IPS-18a (cell line): Measurements from ENCODE around the gene MYO6.

Source experiments
- H3K27ac ChIP-seq: one replicate; pipeline ENCODE4 v1.5.1; 2013; ENCODE audit warnings: low read length
- H3K27me3 ChIP-seq: one replicate; pipeline ENCODE4 v1.6.1; 2013; ENCODE audit warnings: mild to moderate bottlenecking, low read length; ENCODE audit not compliant: control insufficient read depth, insufficient read depth
- H3K36me3 ChIP-seq: one replicate; pipeline ENCODE4 v1.6.1; 2013; ENCODE audit warnings: low read depth, low read length; ENCODE audit not compliant: control insufficient read depth
- H3K4me1 ChIP-seq: one replicate; pipeline ENCODE4 v1.6.1; 2013; ENCODE audit warnings: low read depth, low read length; ENCODE audit not compliant: control insufficient read depth
- H3K4me3 ChIP-seq: one replicate; pipeline ENCODE4 v1.5.1; 2013; ENCODE audit warnings: low read length
- H3K9ac ChIP-seq: one replicate; pipeline ENCODE4 v1.6.1; 2013; ENCODE audit warnings: mild to moderate bottlenecking, low read length, moderate library complexity
- H3K9me3 ChIP-seq: one replicate; pipeline ENCODE4 v1.6.1; 2013; ENCODE audit warnings: low read depth, low read length; ENCODE audit not compliant: control insufficient read depth

MYO6 gene

GRCh38 chr6:75933387-75933975, 184.4 kb downstream of the MYO6 start:
- no peak overlapping the region for H3K27ac ChIP-seq
- H3K4me1 ChIP-seq, result no peaks in the 10 kb centered on the region

GRCh38 chr6:75934643-75935472, 185.8 kb downstream of the MYO6 start:
- Histone ChIP-seq H3K9me3 (no peaks in the 10 kb centered on the region), H3K9ac (no peak overlapping the region), H3K4me3 (peak overlapping the region; percentile 63), H3K4me1 (no peaks in the 10 kb centered on the region), H3K27ac (no peak overlapping the region), H3K36me3 (no peaks in the 10 kb centered on the region), H3K27me3 (peaks cover 16% of the 10 kb centered on the region)

More at GRCh38 chr6:75933387-75933975, 184.4 kb downstream of the MYO6 start:
- no peaks in the 10 kb centered on the region for H3K9me3 ChIP-seq
- no peaks in the 10 kb centered on the region for H3K36me3 ChIP-seq
- peaks cover 16% of the 10 kb centered on the region for H3K27me3 ChIP-seq
- no peak overlapping the region for H3K9ac ChIP-seq
- no peak overlapping the region for H3K4me3 ChIP-seq

GRCh38 chr6:75935473-75935793, 186.4 kb downstream of the MYO6 start:
- H3K9me3 ChIP-seq, result no peaks in the 10 kb centered on the region
- H3K36me3 ChIP-seq, result no peaks in the 10 kb centered on the region
- peak overlapping the region; percentile 63 for H3K4me3 ChIP-seq
- H3K9ac ChIP-seq, result no peak overlapping the region
- peaks cover 16% of the 10 kb centered on the region for H3K27me3 ChIP-seq
- no peaks in the 10 kb centered on the region for H3K4me1 ChIP-seq
- no peak overlapping the region for H3K27ac ChIP-seq

GRCh38 chr6:75936682-75937081, 187.6 kb downstream of the MYO6 start:
- Histone ChIP-seq H3K27ac (no peak overlapping the region), H3K27me3 (peaks cover 16% of the 10 kb centered on the region), H3K4me3 (no peak overlapping the region), H3K9me3 (no peaks in the 10 kb centered on the region), H3K9ac (no peak overlapping the region), H3K36me3 (no peaks in the 10 kb centered on the region), H3K4me1 (no peaks in the 10 kb centered on the region)

GRCh38 chr6:75937846-75938245, 188.8 kb downstream of the MYO6 start:
- H3K27me3 ChIP-seq, result peaks cover 16% of the 10 kb centered on the region
- no peak overlapping the region for H3K9ac ChIP-seq
- no peak overlapping the region for H3K27ac ChIP-seq
- no peaks in the 10 kb centered on the region for H3K36me3 ChIP-seq
- H3K4me1 ChIP-seq, result no peaks in the 10 kb centered on the region
- no peak overlapping the region for H3K4me3 ChIP-seq
- no peaks in the 10 kb centered on the region for H3K9me3 ChIP-seq

GRCh38 chr6:75940564-75940963, 191.5 kb downstream of the MYO6 start:
- no peaks in the 10 kb centered on the region for H3K9me3 ChIP-seq
- H3K4me3 ChIP-seq, result no peak overlapping the region
- no peaks in the 10 kb centered on the region for H3K36me3 ChIP-seq
- H3K27ac ChIP-seq, result no peak overlapping the region
- H3K27me3 ChIP-seq, result peaks cover 8% of the 10 kb centered on the region
- no peak overlapping the region for H3K9ac ChIP-seq
- H3K4me1 ChIP-seq, result no peaks in the 10 kb centered on the region

- H3K9me3 ChIP-seq, result no peaks in the 10 kb centered on the region
- H3K27me3 ChIP-seq, result no peaks in the 10 kb centered on the region
- H3K4me3 ChIP-seq, result no peak overlapping the region
- no peak overlapping the region for H3K9ac ChIP-seq
- peaks cover 6% of the 10 kb centered on the region for H3K4me1 ChIP-seq
- H3K36me3 ChIP-seq, result no peaks in the 10 kb centered on the region
- no peak overlapping the region for H3K27ac ChIP-seq
These were observed 192.5 kb downstream of the MYO6 start for GRCh38 chr6:75941509-75941908.

- peaks cover 8% of the 10 kb centered on the region for H3K4me1 ChIP-seq
- no peak overlapping the region for H3K4me3 ChIP-seq
- no peak overlapping the region for H3K27ac ChIP-seq
- no peaks in the 10 kb centered on the region for H3K27me3 ChIP-seq
- H3K9ac ChIP-seq, result no peak overlapping the region
- no peaks in the 10 kb centered on the region for H3K36me3 ChIP-seq
- no peaks in the 10 kb centered on the region for H3K9me3 ChIP-seq
These were observed 194.3 kb downstream of the MYO6 start for GRCh38 chr6:75943381-75943780.

- no peaks in the 10 kb centered on the region for H3K36me3 ChIP-seq
- no peak overlapping the region for H3K27ac ChIP-seq
- H3K4me1 ChIP-seq, result peaks cover 8% of the 10 kb centered on the region
- no peaks in the 10 kb centered on the region for H3K27me3 ChIP-seq
- H3K4me3 ChIP-seq, result no peak overlapping the region
- H3K9ac ChIP-seq, result no peak overlapping the region
- no peaks in the 10 kb centered on the region for H3K9me3 ChIP-seq
These were observed 197.2 kb downstream of the MYO6 start for GRCh38 chr6:75946146-75946831.

GRCh38 chr6:75947935-75948334, 198.9 kb downstream of the MYO6 start:
- Histone ChIP-seq H3K9me3 (no peaks in the 10 kb centered on the region), H3K4me3 (no peak overlapping the region), H3K36me3 (no peaks in the 10 kb centered on the region), H3K4me1 (peaks cover 8% of the 10 kb centered on the region), H3K9ac (no peak overlapping the region), H3K27ac (no peak overlapping the region), H3K27me3 (no peaks in the 10 kb centered on the region)

- H3K27ac ChIP-seq, result no peak overlapping the region
- H3K4me3 ChIP-seq, result no peak overlapping the region
- H3K27me3 ChIP-seq, result no peaks in the 10 kb centered on the region
These were observed 203.1 kb downstream of the MYO6 start for GRCh38 chr6:75952128-75952527.

More at GRCh38 chr6:75952128-75952527, 203.1 kb downstream of the MYO6 start:
- H3K36me3 ChIP-seq, result no peaks in the 10 kb centered on the region
- no peaks in the 10 kb centered on the region for H3K9me3 ChIP-seq
- H3K9ac ChIP-seq, result no peak overlapping the region
- H3K4me1 ChIP-seq, result no peaks in the 10 kb centered on the region
